T-cell (primary cell): ENCODE results near the gene INPP5A. TPM values are rescaled to one million over a fixed set of nuclear protein-coding genes. Genes with fewer than 3 reads are reported as not detected.
A peak's percentile ranks its signal among the peaks of the same experiment; 100 is the strongest.

Source experiments
- ATAC-seq, 4 experiments: fragments of 200-7000 bp in 3 of 4; fragments of 150-1000 bp in 1 of 4; cut with Tn5 transposase; replicated peaks in 1 of 4; 1 replicate in 3 of 4; 2 replicates in 1 of 4; pipeline ENCODE4 v1.10.0; 2021; ENCODE audit warnings: moderate library complexity in 3 of 4, mild to moderate bottlenecking in 2 of 4, moderate number of reproducible peaks in 1 of 4
- CTCF ChIA-PET, 2 donors: fragments of 300-600 bp; sonication (Branson Sonifier 250); formaldehyde crosslinking; loops; one replicate each; lab custom pipeline; 2022; ENCODE audit warnings: antibody characterized with exemption in 2 of 2; lab: Charles Lee
- POLR2A ChIA-PET, 2 donors: fragments of 300-600 bp; sonication (Branson Sonifier 250); formaldehyde crosslinking; loops; one replicate each; lab custom pipeline; 2022; ENCODE audit warnings: antibody characterized with exemption in 2 of 2; lab: Charles Lee
- DNase-seq, 35 experiments: peaks; one replicate each; pipeline versions ENCODE4 v3.0.0 to v3.0.0-alpha.2; 2013 to 2023
- H3K27ac ChIP-seq: one replicate; pipeline ENCODE4 v1.5.1; 2013; ENCODE audit warnings: low read length
- H3K27me3 ChIP-seq, 2 experiments: replicated peaks in 1 of 2; 1 replicate in 1 of 2; 2 replicates in 1 of 2; pipeline versions ENCODE4 v1.6.1 to v1.7.0; 2013; ENCODE audit warnings: low read length in 1 of 2, mixed read lengths in 1 of 2; ENCODE audit not compliant: control insufficient read depth in 2 of 2, insufficient read depth in 2 of 2; ENCODE audit errors: extremely low read depth in 1 of 2
- H3K36me3 ChIP-seq, 2 donors: 1 replicate in 1 of 2; 2 replicates in 1 of 2; pipeline versions ENCODE4 v1.6.1 to v1.7.0; 2013; ENCODE audit warnings: low read length in 1 of 2; ENCODE audit not compliant: control insufficient read depth in 2 of 2, insufficient read depth in 1 of 2; ENCODE audit errors: extremely low read depth in 1 of 2
- H3K4me1 ChIP-seq, 2 experiments: 1 replicate in 1 of 2; 2 replicates in 1 of 2; pipeline versions ENCODE4 v1.6.1 to v1.7.0; 2013; ENCODE audit warnings: low read length in 2 of 2, mixed read lengths in 1 of 2; ENCODE audit not compliant: insufficient read depth in 2 of 2, control insufficient read depth in 1 of 2; ENCODE audit errors: extremely low read depth in 1 of 2
- H3K4me3 ChIP-seq, 2 donors: 1 replicate in 1 of 2; 2 replicates in 1 of 2; pipeline versions ENCODE4 v1.5.1 to v1.7.0; 2013; ENCODE audit warnings: mild to moderate bottlenecking in 2 of 2, low read length in 1 of 2, moderate library complexity in 1 of 2; ENCODE audit not compliant: control insufficient read depth in 1 of 2; ENCODE audit errors: extremely low read depth in 1 of 2
- H3K9me3 ChIP-seq: 2 replicates; pipeline ENCODE4 v1.7.0; 2013
- H3K27ac Mint-ChIP-seq, 2 donors: one replicate each; pipeline ENCODE4 v1.8.0; 2020 to 2021; ENCODE audit warnings: mild to moderate bottlenecking in 2 of 2, mixed read lengths in 2 of 2
- H3K27me3 Mint-ChIP-seq, 2 donors: one replicate each; pipeline ENCODE4 v1.8.0; 2021 to 2022; ENCODE audit warnings: mixed read lengths in 2 of 2
- H3K36me3 Mint-ChIP-seq: one replicate; pipeline ENCODE4 v1.8.0; 2021; ENCODE audit warnings: mixed read lengths
- H3K4me1 Mint-ChIP-seq, 3 donors: one replicate each; pipeline ENCODE4 v1.8.0; 2020 to 2022; ENCODE audit warnings: mixed read lengths in 3 of 3, mild to moderate bottlenecking in 1 of 3
- H3K4me3 Mint-ChIP-seq, 3 donors: one replicate each; pipeline ENCODE4 v1.8.0; 2020 to 2022; ENCODE audit warnings: mild to moderate bottlenecking in 3 of 3, mixed read lengths in 3 of 3, moderate library complexity in 3 of 3
- H3K9me3 Mint-ChIP-seq, 3 donors: one replicate each; pipeline ENCODE4 v1.8.0; 2020 to 2022; ENCODE audit warnings: mixed read lengths in 3 of 3
- WGBS: methylation state at CpG from one replicate; pipeline ENCODE4 v1.1.5; 2013; ENCODE audit warnings: missing lambda C conversion rate; ENCODE audit not compliant: insufficient coverage; 5-methylcytosine and 5-hydroxymethylcytosine counted together
- total RNA-seq, 35 experiments: library from RNA in 6 of 35; stranded (reverse) in 6 of 35; fragments of 120-200 nt in 1 of 35; gene quantifications; one replicate each; pipeline versions ENCODE4 v1.2.1 to v1.2.4 and lab custom pipeline; 2013 to 2026

The INPP5A gene
- total RNA-seq, 5 donors from 2014 or later (not counting 1 experiment from before 2014, with no cell fraction given): 20.9 to 23.1 (median 22.9) TPM

DNA sequence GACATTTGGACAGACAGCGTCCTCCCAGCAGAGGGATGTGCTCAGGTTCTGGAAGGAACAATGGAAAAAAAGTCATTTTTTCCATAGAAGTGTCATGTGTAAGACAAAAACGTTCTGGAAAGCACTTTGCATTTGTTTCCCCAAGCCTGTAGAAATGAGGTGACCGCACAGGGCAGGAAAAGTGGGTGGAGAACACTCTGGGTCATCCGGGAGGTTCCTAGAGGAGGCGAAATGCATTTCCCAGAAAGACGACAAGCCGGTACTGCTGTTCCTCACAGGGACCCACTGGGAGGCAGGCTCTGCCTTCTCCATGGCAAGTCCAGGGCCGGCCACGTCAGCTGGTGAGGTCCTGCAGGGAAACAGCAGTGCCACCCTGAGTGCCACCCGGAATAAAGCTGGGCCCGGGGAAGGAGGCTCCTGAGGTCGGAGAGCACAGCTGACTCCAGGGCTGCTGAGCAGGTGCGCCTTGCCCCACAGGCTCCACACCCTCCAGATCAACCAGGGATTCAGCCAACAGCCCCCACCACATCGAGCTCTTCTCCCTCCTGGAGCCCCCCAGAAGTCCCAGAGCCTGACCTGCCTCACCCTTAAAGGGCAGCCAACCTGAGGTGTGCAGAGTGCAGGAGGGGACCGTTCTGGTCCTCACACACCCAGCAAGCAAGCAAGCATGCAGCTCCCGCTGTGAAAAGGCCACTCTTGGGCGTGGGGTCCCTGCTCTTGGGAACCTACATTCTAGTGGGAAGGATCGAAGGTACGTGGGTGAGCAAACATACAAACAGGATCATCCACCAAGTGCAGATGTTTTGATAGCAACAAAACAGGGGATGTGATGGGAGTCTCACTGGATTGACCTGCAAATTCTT, 28.8 kb upstream of the INPP5A start:
- Histone ChIP-seq H3K4me1 (no peaks in the 10 kb centered on the region), H3K27me3 (peaks cover 0 to 8% of the 10 kb centered on the region in 2 experiments), H3K36me3 (no peaks in the 10 kb centered on the region), H3K27ac (no peak overlapping the region), H3K4me3 (no peak overlapping the region), H3K9me3 (no peaks in the 10 kb centered on the region)
- no peak for ATAC-seq
- 83% methylated on average over 10 of the region's 19 CpGs for WGBS
- no peak overlapping the region for H3K27ac Mint-ChIP-seq
- POLR2A ChIA-PET: no interaction called here
- no peaks in the 10 kb centered on the region for H3K36me3 Mint-ChIP-seq
- no peaks in the 10 kb centered on the region for H3K27me3 Mint-ChIP-seq
- peaks cover 0 to 4% (median 3%) of the 10 kb centered on the region in 3 donors for H3K9me3 Mint-ChIP-seq
- H3K4me1 Mint-ChIP-seq: no peaks in the 10 kb centered on the region
- DNase-seq: peak in 1 of 35 experiments; percentile 22
- no peak overlapping the region for H3K4me3 Mint-ChIP-seq
- CTCF ChIA-PET: no interaction called here

GRCh38 chr10:132509506-132510173, 27.9 kb upstream of the INPP5A start:
- Mint-ChIP-seq H3K9me3 (peaks cover 0 to 4% (median 3%) of the 10 kb centered on the region in 3 donors), H3K4me1 (no peaks in the 10 kb centered on the region), H3K27me3 (no peaks in the 10 kb centered on the region), H3K36me3 (no peaks in the 10 kb centered on the region), H3K27ac (no peak overlapping the region), H3K4me3 (no peak overlapping the region)
- ATAC-seq: no peak
- ChIA-PET CTCF (no interaction called here), POLR2A (no interaction called here)
- no peaks in the 10 kb centered on the region for H3K9me3 ChIP-seq
- H3K27me3 ChIP-seq: peaks cover 0 to under 1% of the 10 kb centered on the region in 2 experiments
- H3K27ac ChIP-seq: no peak overlapping the region
- H3K4me3 ChIP-seq: no peak overlapping the region
- WGBS: 81% methylated on average over 9 of the region's 14 CpGs
- no peak for DNase-seq
- H3K4me1 ChIP-seq: no peaks in the 10 kb centered on the region
- no peaks in the 10 kb centered on the region for H3K36me3 ChIP-seq

GRCh38 chr10:132510174-132510611, 27.4 kb upstream of the INPP5A start:
- ChIA-PET POLR2A (no interaction called here), CTCF (no interaction called here)
- Histone ChIP-seq H3K4me3 (no peak overlapping the region), H3K36me3 (no peaks in the 10 kb centered on the region), H3K27me3 (peaks cover 0 to 5% of the 10 kb centered on the region in 2 experiments), H3K4me1 (peaks cover 0 to 3% of the 10 kb centered on the region in 2 experiments), H3K27ac (no peak overlapping the region), H3K9me3 (no peaks in the 10 kb centered on the region)
- Mint-ChIP-seq H3K4me3 (no peak overlapping the region), H3K4me1 (no peaks in the 10 kb centered on the region), H3K27me3 (no peaks in the 10 kb centered on the region), H3K9me3 (peaks cover 0 to 4% (median 3%) of the 10 kb centered on the region in 3 donors), H3K27ac (no peak overlapping the region), H3K36me3 (no peaks in the 10 kb centered on the region)
- ATAC-seq (no peak), DNase-seq (no peak)
- WGBS: 90% methylated on average over 10 of the region's 15 CpGs

GRCh38 chr10:132511121-132512051, 26.2 kb upstream of the INPP5A start:
- ATAC-seq (no peak), DNase-seq (no peak)
- H3K36me3 ChIP-seq: no peaks in the 10 kb centered on the region
- H3K4me3 ChIP-seq: no peak overlapping the region
- Mint-ChIP-seq H3K4me1 (no peaks in the 10 kb centered on the region), H3K27me3 (no peaks in the 10 kb centered on the region), H3K9me3 (peaks cover 0 to 4% (median 3%) of the 10 kb centered on the region in 3 donors), H3K27ac (no peak overlapping the region), H3K4me3 (no peak overlapping the region), H3K36me3 (no peaks in the 10 kb centered on the region)
- no peak overlapping the region for H3K27ac ChIP-seq
- WGBS: 78% methylated on average over 7 of the region's 23 CpGs
- POLR2A ChIA-PET: no interaction called here
- peaks cover 0 to 4% of the 10 kb centered on the region in 2 experiments for H3K4me1 ChIP-seq
- CTCF ChIA-PET: no interaction called here
- H3K27me3 ChIP-seq: peaks cover 0 to 7% of the 10 kb centered on the region in 2 experiments
- no peaks in the 10 kb centered on the region for H3K9me3 ChIP-seq

- Histone ChIP-seq H3K9me3 (no peaks in the 10 kb centered on the region), H3K4me1 (peaks cover 0 to 4% of the 10 kb centered on the region in 2 experiments), H3K27ac (no peak overlapping the region), H3K27me3 (peaks cover 0 to 10% of the 10 kb centered on the region in 2 experiments), H3K4me3 (no peak overlapping the region), H3K36me3 (no peaks in the 10 kb centered on the region)
- no peak for ATAC-seq
- CTCF ChIA-PET: no interaction called here
- no peak for DNase-seq
- no peaks in the 10 kb centered on the region for H3K4me1 Mint-ChIP-seq
- no peak overlapping the region for H3K4me3 Mint-ChIP-seq
- POLR2A ChIA-PET: no interaction called here
- H3K9me3 Mint-ChIP-seq: peaks cover 0 to 4% (median 3%) of the 10 kb centered on the region in 3 donors
- no peaks in the 10 kb centered on the region for H3K27me3 Mint-ChIP-seq
- no peak overlapping the region for H3K27ac Mint-ChIP-seq
- no peaks in the 10 kb centered on the region for H3K36me3 Mint-ChIP-seq
- no CpG with 5 or more reads among the region's 1 CpG for WGBS
Measured at GRCh38 chr10:132512052-132512442, 25.5 kb upstream of the INPP5A start.
